Left lung (tissue), 10 donors: ENCODE measurements around the gene NAV3. TPM values are rescaled to one million over a fixed set of nuclear protein-coding genes. Genes with fewer than 3 reads are reported as not detected.

Source experiments
- ATAC-seq: fragments of 200-7000 bp; cut with Tn5 transposase; one replicate; pipeline ENCODE4 v1.9.1; 2020; ENCODE audit warnings: moderate library complexity
- DNase-seq, 4 donors: peaks; one replicate each; pipeline ENCODE4 v3.0.0-alpha.2; 2013 to 2020
- H3K27ac ChIP-seq, 2 donors: fragments of 200-600 bp; sonication (generic) in 1 of 2; one replicate each; pipeline versions ENCODE4 v1.5.0 to v1.8.0; 2020 to 2021
- H3K27me3 ChIP-seq, 2 donors: fragments of 200-600 bp; sonication (generic) in 1 of 2; one replicate each; pipeline versions ENCODE4 v1.5.0 to v1.8.0; 2020 to 2021
- H3K36me3 ChIP-seq, 2 donors: fragments of 200-600 bp; sonication (generic) in 1 of 2; one replicate each; pipeline versions ENCODE4 v1.5.0 to v1.8.0; 2020 to 2021
- H3K4me1 ChIP-seq, 2 donors: fragments of 200-600 bp; one replicate each; pipeline ENCODE4 v1.8.0; 2021
- H3K4me3 ChIP-seq, 2 donors: fragments of 200-600 bp; sonication (generic) in 1 of 2; one replicate each; pipeline versions ENCODE4 v1.5.0 to v1.8.0; 2020 to 2021; ENCODE audit warnings: mild to moderate bottlenecking in 1 of 2
- H3K9me3 ChIP-seq, 2 donors: fragments of 200-600 bp; sonication (generic) in 1 of 2; one replicate each; pipeline versions ENCODE4 v1.5.0 to v1.8.0; 2020 to 2021
- intact Hi-C, 2 donors: fragments of 100-400 bp; cut with DNase I; formaldehyde crosslinking; loops; one replicate each; pipeline versions ENCODE4 v1.11.2 to v1.14.2; 2022
- polyA plus RNA-seq, 6 donors: library from polyadenylated mRNA; unstranded; fragments of 120-200 nt; gene quantifications; one replicate each; pipeline ENCODE4 v1.2.1, GENCODE V29; 2013; ENCODE audit not compliant: insufficient read length in 6 of 6
- total RNA-seq, 2 donors: library from RNA; stranded (reverse); fragmentation: NEBNext Ultra II Directional; extraction: Animal tissue kit (Norgen Biotek cat#: 25700); gene quantifications; one replicate each; pipeline ENCODE4 v1.2.1, GENCODE V29; 2021
- TF ChIP-seq, protein P1 (sequence below), 2 donors: fragments of 200-600 bp; sonication (generic) in 1 of 2; IDR thresholded peaks; one replicate each; pipeline versions ENCODE4 v1.5.0 to v1.8.0; 2021; ENCODE audit warnings: antibody characterized with exemption in 2 of 2
- donor health status: DM: no; HTN: yes; CAD: no.
- donor health status: DM: no; HTN: no; CAD: no.

The NAV3 gene
- total and polyA plus RNA-seq, 8 donors, result 5.2 to 10.8 (median 6.8) TPM

DNA sequence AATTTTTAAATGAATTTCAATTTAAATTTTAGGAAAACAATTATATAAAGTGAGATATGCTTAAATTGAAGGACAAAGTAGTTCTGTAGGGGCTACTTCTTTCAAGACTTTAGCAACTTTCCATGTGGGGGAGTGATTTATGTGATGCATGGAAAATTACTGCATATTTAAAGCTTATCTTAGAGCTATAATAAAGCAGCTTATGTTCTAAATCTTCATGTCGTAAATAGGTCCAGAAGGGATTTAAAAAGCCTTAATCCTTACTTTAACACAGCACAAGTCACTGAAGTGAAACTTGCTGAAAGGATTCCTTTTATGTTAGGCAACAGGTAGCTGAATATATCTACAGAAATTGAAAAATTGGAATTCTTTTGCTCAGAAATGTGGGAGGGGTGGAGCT, 340.4 kb downstream of the NAV3 start:
- H3K9me3 ChIP-seq, result no peaks in the 10 kb centered on the region
- H3K27me3 ChIP-seq, result no peaks in the 10 kb centered on the region
- TF ChIP-seq, protein P1, sequence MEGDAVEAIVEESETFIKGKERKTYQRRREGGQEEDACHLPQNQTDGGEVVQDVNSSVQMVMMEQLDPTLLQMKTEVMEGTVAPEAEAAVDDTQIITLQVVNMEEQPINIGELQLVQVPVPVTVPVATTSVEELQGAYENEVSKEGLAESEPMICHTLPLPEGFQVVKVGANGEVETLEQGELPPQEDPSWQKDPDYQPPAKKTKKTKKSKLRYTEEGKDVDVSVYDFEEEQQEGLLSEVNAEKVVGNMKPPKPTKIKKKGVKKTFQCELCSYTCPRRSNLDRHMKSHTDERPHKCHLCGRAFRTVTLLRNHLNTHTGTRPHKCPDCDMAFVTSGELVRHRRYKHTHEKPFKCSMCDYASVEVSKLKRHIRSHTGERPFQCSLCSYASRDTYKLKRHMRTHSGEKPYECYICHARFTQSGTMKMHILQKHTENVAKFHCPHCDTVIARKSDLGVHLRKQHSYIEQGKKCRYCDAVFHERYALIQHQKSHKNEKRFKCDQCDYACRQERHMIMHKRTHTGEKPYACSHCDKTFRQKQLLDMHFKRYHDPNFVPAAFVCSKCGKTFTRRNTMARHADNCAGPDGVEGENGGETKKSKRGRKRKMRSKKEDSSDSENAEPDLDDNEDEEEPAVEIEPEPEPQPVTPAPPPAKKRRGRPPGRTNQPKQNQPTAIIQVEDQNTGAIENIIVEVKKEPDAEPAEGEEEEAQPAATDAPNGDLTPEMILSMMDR (IDR thresholded peaks at IDR 0.05), result no peak
- ATAC-seq (no peak), DNase-seq (no peak)
- intact Hi-C loops, result no loop called here
- no peak overlapping the region for H3K27ac ChIP-seq
- H3K36me3 ChIP-seq, result no peaks in the 10 kb centered on the region
- H3K4me1 ChIP-seq, result no peaks in the 10 kb centered on the region
- H3K4me3 ChIP-seq, result no peak overlapping the region

- H3K9me3 ChIP-seq, result no peaks in the 10 kb centered on the region
- DNase-seq, result no peak
- H3K4me1 ChIP-seq, result no peaks in the 10 kb centered on the region
- TF ChIP-seq, protein P1 (IDR thresholded peaks at IDR 0.05), result no peak
- no peaks in the 10 kb centered on the region for H3K36me3 ChIP-seq
- ATAC-seq, result no peak
- H3K27me3 ChIP-seq, result no peaks in the 10 kb centered on the region
- H3K4me3 ChIP-seq, result no peak overlapping the region
- H3K27ac ChIP-seq, result no peak overlapping the region
- intact Hi-C loops, result no loop called here
Measured at GRCh38 chr12:78176643-78177042, 345.9 kb downstream of the NAV3 start.

DNA sequence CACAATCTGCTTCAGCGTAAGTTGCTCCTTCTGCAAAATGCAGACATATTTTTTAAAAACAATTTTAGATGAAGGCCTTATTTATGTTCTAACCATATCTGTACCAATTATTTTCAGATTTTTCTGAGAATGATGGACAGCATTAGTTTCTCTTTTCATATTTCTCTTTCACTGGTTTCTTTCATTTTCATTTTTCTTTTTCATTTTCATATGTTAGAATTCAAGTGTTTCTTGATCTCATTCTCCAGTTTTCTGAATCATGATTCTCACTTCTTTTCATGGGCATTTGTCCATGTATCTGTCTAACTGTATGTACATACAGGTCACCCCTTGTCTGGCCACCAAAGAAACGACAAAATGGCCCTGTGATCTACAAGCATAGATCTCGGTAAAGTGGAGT, 346.6 kb downstream of the NAV3 start:
- H3K4me3 ChIP-seq, result no peak overlapping the region
- TF ChIP-seq, protein P1 (IDR thresholded peaks at IDR 0.05), result no peak
- no peaks in the 10 kb centered on the region for H3K27me3 ChIP-seq
- H3K9me3 ChIP-seq, result no peaks in the 10 kb centered on the region
- H3K4me1 ChIP-seq, result no peaks in the 10 kb centered on the region
- no peak for DNase-seq
- ATAC-seq, result no peak
- H3K36me3 ChIP-seq, result no peaks in the 10 kb centered on the region
- intact Hi-C loops, result no loop called here
- no peak overlapping the region for H3K27ac ChIP-seq

GRCh38 chr12:78179346-78179745, 348.7 kb downstream of the NAV3 start:
- Histone ChIP-seq H3K4me3 (no peak overlapping the region), H3K9me3 (no peaks in the 10 kb centered on the region), H3K4me1 (no peaks in the 10 kb centered on the region), H3K27ac (no peak overlapping the region), H3K36me3 (no peaks in the 10 kb centered on the region), H3K27me3 (no peaks in the 10 kb centered on the region)
- intact Hi-C loops, result no loop called here
- TF ChIP-seq, protein P1 (IDR thresholded peaks at IDR 0.05), result no peak
- no peak for DNase-seq
- ATAC-seq, result no peak

GRCh38 chr12:78181544-78182162, 351.0 kb downstream of the NAV3 start:
- intact Hi-C loops, result no loop called here
- no peak overlapping the region for H3K4me3 ChIP-seq
- DNase-seq (peak in 2 of 4 donors; percentile 20 to 57), ATAC-seq (peak; percentile 63)
- H3K27me3 ChIP-seq, result no peaks in the 10 kb centered on the region
- no peak overlapping the region for H3K27ac ChIP-seq
- H3K36me3 ChIP-seq, result no peaks in the 10 kb centered on the region
- no peaks in the 10 kb centered on the region for H3K9me3 ChIP-seq
- TF ChIP-seq, protein P1 (IDR thresholded peaks at IDR 0.05), result peak in 1 of 2 donors; percentile 25
- H3K4me1 ChIP-seq, result no peaks in the 10 kb centered on the region
